ENCODE measurements around the gene LDB3.

The LDB3 gene

GRCh38 chr10:86687750-86688149, 19.4 kb downstream of the LDB3 start:
- no peak for DNase-seq

- DNase-seq: peak; percentile 62
These were observed 20.1 kb downstream of the LDB3 start for GRCh38 chr10:86688398-86688921.

- DNase-seq: no peak
These were observed 20.8 kb downstream of the LDB3 start for GRCh38 chr10:86689146-86689545.

GRCh38 chr10:86690231-86690630, 21.9 kb downstream of the LDB3 start:
- DNase-seq: no peak

- no peak for DNase-seq
These were observed 22.4 kb downstream of the LDB3 start for GRCh38 chr10:86690657-86691084.

GRCh38 chr10:86691333-86692022, 23.2 kb downstream of the LDB3 start:
- no peak for DNase-seq

GRCh38 chr10:86692023-86692514, 23.8 kb downstream of the LDB3 start:
- no peak for DNase-seq

- no peak for DNase-seq
These were observed 24.4 kb downstream of the LDB3 start for GRCh38 chr10:86692664-86693063.

- DNase-seq: no peak
These were observed 25.0 kb downstream of the LDB3 start for GRCh38 chr10:86693275-86693674.

GRCh38 chr10:86693721-86694369, 25.5 kb downstream of the LDB3 start:
- peak; percentile 21 for DNase-seq

GRCh38 chr10:86698207-86698940, 30.1 kb downstream of the LDB3 start:
- DNase-seq: no peak

GRCh38 chr10:86699125-86699524, 30.8 kb downstream of the LDB3 start:
- no peak for DNase-seq

GRCh38 chr10:86699541-86699940, 31.2 kb downstream of the LDB3 start:
- no peak for DNase-seq

- DNase-seq: no peak
These were observed 31.9 kb downstream of the LDB3 start for GRCh38 chr10:86699991-86700840.

GRCh38 chr10:86700851-86701617, 32.7 kb downstream of the LDB3 start:
- no peak for DNase-seq

GRCh38 chr10:86703176-86703575, 34.9 kb downstream of the LDB3 start:
- DNase-seq: no peak

GRCh38 chr10:86705139-86705538, 36.8 kb downstream of the LDB3 start:
- no peak for DNase-seq

GRCh38 chr10:86705905-86706304, 37.6 kb downstream of the LDB3 start:
- DNase-seq: no peak

GRCh38 chr10:86706401-86706841, 38.1 kb downstream of the LDB3 start:
- no peak for DNase-seq

- no peak for DNase-seq
These were observed 38.7 kb downstream of the LDB3 start for GRCh38 chr10:86706977-86707376.

- no peak for DNase-seq
These were observed 39.2 kb downstream of the LDB3 start for GRCh38 chr10:86707505-86707904.

Data from activated CD4-positive, alpha-beta T cell treated with anti-CD3 and anti-CD28 coated beads, Interleukin-2, amount 50 U/mL, for 16 hours (primary cell).